Nephron progenitor cell (in vitro differentiated cells): ENCODE results near the gene FGF11.
A peak's percentile ranks its signal among the peaks of the same experiment; 100 is the strongest.
"Not testable (repeated sequence)": the region's sequence is repeated elsewhere in the genome, so short reads cannot be mapped to it uniquely, and the experiment has no call there.

Source experiments
- DNase-seq: peaks from one replicate; pipeline ENCODE4 v3.0.0; 2021
- H3K27ac Mint-ChIP-seq: 2 replicates; pipeline ENCODE4 v1.8.0; 2021; ENCODE audit warnings: mild to moderate bottlenecking, moderate library complexity, mixed read lengths
- H3K27me3 Mint-ChIP-seq: 2 replicates; pipeline ENCODE4 v1.8.0; 2021; ENCODE audit warnings: mild to moderate bottlenecking, low read depth, mixed read lengths; ENCODE audit not compliant: poor library complexity
- H3K36me3 Mint-ChIP-seq: 2 replicates; pipeline ENCODE4 v1.8.0; 2021; ENCODE audit warnings: low read depth, mixed read lengths
- H3K4me1 Mint-ChIP-seq: 2 replicates; pipeline ENCODE4 v1.8.0; 2021; ENCODE audit warnings: mixed read lengths
- H3K4me3 Mint-ChIP-seq: 2 replicates; pipeline ENCODE4 v1.8.0; 2021; ENCODE audit warnings: mild to moderate bottlenecking, moderate library complexity, mixed read lengths
- H3K9me3 Mint-ChIP-seq: 2 replicates; pipeline ENCODE4 v1.8.0; 2021; ENCODE audit warnings: mild to moderate bottlenecking, moderate library complexity, mixed read lengths
- TF ChIP-seq, protein P1 (sequence below): fragments of 200-600 bp; sonication (generic); IDR thresholded peaks from 2 replicates; pipeline ENCODE4 v1.5.0; 2021; ENCODE audit warnings: antibody characterized with exemption

The FGF11 gene

DNA sequence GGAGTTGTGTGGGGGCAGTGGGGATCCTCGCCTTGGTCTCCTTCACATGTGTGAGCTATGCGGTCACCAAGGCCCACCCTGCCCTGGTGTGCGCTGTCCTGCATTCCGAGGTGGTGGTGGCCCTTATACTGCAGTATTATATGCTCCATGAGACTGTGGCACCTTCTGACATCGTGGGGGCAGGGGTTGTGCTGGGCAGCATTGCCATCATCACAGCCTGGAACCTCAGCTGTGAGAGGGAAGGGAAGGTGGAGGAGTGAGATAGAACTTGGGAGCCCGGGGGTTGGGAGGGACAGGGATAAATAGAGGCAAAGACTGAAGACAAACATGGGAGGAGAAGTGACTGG is 43.4 kb downstream of the FGF11 start:
- not testable (repeated sequence) for H3K27me3 Mint-ChIP-seq, DNase-seq, H3K9me3 Mint-ChIP-seq
- Mint-ChIP-seq H3K27ac (peak overlapping the region; percentile 100), H3K36me3 (peaks cover 18% of the 10 kb centered on the region), H3K4me1 (peaks cover 85% of the 10 kb centered on the region), H3K4me3 (peak overlapping the region; percentile 99)

DNA sequence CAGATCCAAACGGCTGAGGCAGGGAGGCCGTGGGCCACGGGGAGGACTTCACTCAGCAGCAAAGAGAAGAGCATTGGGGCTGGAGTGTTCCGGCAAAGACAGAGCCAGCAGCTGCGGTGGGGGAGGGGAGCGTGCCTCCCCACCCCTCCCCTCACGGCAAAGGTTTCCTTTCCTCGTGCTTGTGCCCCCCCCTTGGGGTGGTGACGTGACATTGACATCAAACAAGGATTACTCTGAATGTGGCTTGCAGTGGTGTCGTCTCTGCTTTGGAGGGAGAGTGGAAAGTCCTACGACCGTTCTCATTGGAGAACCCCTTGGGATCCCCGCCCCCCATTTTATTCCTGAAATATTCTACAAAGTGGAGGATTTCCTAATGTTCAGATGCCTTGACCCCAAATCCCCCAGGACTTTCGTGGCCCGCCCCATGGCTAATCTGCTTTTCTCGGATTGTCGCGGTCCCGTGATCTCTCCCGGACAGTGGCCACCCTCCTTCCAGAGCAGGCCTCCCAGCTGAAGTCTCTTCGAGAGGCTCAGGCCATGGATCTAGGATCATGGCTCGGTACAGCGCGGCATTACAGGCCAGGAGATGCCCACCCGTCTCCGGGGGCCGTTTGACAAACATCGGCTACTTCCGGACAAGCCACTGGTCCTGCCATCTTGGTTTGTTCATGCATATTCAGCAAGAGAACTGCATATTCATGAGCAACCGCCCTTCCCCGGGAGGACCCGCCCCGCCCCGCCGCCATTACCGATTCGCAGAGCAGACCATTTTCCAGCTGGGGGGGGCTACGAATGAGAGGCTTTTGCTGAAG is 44.1 kb downstream of the FGF11 start:
- H3K4me3 Mint-ChIP-seq: peak overlapping the region; percentile 99
- peaks cover 81% of the 10 kb centered on the region for H3K4me1 Mint-ChIP-seq
- TF ChIP-seq, protein P1, sequence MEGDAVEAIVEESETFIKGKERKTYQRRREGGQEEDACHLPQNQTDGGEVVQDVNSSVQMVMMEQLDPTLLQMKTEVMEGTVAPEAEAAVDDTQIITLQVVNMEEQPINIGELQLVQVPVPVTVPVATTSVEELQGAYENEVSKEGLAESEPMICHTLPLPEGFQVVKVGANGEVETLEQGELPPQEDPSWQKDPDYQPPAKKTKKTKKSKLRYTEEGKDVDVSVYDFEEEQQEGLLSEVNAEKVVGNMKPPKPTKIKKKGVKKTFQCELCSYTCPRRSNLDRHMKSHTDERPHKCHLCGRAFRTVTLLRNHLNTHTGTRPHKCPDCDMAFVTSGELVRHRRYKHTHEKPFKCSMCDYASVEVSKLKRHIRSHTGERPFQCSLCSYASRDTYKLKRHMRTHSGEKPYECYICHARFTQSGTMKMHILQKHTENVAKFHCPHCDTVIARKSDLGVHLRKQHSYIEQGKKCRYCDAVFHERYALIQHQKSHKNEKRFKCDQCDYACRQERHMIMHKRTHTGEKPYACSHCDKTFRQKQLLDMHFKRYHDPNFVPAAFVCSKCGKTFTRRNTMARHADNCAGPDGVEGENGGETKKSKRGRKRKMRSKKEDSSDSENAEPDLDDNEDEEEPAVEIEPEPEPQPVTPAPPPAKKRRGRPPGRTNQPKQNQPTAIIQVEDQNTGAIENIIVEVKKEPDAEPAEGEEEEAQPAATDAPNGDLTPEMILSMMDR: no peak
- peak overlapping the region; percentile 100 for H3K27ac Mint-ChIP-seq
- DNase-seq: peak; percentile 89
- H3K36me3 Mint-ChIP-seq: peaks cover 21% of the 10 kb centered on the region
- no peaks in the 10 kb centered on the region for H3K9me3 Mint-ChIP-seq
- H3K27me3 Mint-ChIP-seq: peaks cover 3% of the 10 kb centered on the region

DNA sequence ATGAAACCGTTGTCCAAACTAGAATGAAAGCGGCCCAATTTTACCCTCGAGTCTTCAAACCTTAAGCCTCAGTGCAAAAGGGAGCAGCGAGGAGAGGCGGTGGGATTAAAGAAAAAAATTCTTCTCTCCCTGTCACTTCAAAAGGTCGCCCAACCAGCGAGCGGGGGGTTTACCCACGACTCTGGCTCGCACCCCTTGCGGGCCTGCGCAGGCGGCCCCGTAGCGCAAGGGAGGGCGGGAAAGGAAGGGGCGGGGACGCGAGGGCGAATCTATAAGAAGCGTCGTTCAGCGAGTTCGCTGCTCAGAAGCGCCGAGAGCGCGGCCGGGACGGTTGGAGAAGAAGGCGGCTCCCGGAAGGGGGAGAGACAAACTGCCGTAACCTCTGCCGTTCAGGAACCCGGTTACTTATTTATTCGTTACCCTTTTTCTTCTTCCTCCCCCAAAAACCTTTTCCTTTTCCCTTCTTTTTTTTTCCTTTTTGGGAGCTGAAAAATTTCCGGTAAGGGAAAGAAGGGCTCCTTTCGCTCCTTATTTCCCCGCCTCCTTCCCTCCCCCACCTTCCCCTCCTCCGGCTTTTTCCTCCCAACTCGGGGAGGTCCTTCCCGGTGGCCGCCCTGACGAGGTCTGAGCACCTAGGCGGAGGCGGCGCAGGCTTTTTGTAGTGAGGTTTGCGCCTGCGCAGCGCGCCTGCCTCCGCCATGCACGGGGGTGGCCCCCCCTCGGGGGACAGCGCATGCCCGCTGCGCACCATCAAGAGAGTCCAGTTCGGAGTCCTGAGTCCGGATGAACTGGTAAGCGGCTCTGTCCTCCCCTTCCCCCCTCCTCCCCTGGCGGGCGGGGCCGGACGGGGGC is 45.0 kb downstream of the FGF11 start, which contains the start of gene POLR2A:
Gene POLR2A (plus strand): TSS at position 300 of the 852 bp plus-strand sequence.
- peak; percentile 96 for DNase-seq
- peaks cover 29% of the 10 kb centered on the region for H3K36me3 Mint-ChIP-seq
- H3K4me1 Mint-ChIP-seq: peaks cover 86% of the 10 kb centered on the region
- H3K4me3 Mint-ChIP-seq: peak within 1 kb of the TSS; percentile 99
- H3K27ac Mint-ChIP-seq: peak within 1 kb of the TSS; percentile 100
- no peaks in the 10 kb centered on the region for H3K9me3 Mint-ChIP-seq
- peaks cover 3% of the 10 kb centered on the region for H3K27me3 Mint-ChIP-seq
- TF ChIP-seq, protein P1: no peak

DNA sequence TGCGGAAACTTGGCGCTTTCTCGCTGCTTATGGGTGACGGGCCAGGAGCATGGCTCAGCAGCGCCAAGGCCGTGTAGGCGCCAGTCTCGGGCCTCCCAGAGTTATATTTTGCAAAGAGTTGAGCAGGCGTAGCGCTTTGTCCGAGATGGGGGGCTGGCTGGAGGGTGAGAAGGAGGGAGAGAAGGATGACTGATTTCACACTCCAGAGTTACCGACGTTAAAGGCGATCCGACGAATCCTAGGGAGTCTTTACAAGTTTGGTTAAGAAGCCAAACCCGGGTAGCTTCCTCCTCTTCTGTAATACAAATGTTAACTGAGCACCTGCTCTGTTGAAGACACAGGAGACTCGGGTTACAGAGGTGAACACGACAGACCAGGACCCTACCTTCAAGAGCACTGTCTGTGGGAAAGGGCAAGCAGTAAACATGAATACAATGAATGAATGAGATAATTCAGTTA is 45.6 kb downstream of the FGF11 start:
- H3K27ac Mint-ChIP-seq: peak overlapping the region; percentile 100
- no peaks in the 10 kb centered on the region for H3K9me3 Mint-ChIP-seq
- peak overlapping the region; percentile 99 for H3K4me3 Mint-ChIP-seq
- H3K36me3 Mint-ChIP-seq: peaks cover 35% of the 10 kb centered on the region
- H3K27me3 Mint-ChIP-seq: peaks cover 3% of the 10 kb centered on the region
- DNase-seq: no peak
- peaks cover 83% of the 10 kb centered on the region for H3K4me1 Mint-ChIP-seq
- TF ChIP-seq, protein P1: no peak

- TF ChIP-seq, protein P1: no peak
- Mint-ChIP-seq H3K9me3 (no peaks in the 10 kb centered on the region), H3K4me3 (peak overlapping the region; percentile 99), H3K4me1 (peaks cover 77% of the 10 kb centered on the region), H3K27ac (peak overlapping the region; percentile 65), H3K27me3 (peaks cover 3% of the 10 kb centered on the region), H3K36me3 (peaks cover 45% of the 10 kb centered on the region)
- no peak for DNase-seq
Observed at GRCh38 chr17:7486181-7486580, 46.9 kb downstream of the FGF11 start.

GRCh38 chr17:7490144-7490543 is 50.8 kb downstream of the FGF11 start:
- H3K4me3 Mint-ChIP-seq: no peak overlapping the region
- peaks cover 52% of the 10 kb centered on the region for H3K4me1 Mint-ChIP-seq
- TF ChIP-seq, protein P1: no peak
- H3K27me3 Mint-ChIP-seq: peaks cover 6% of the 10 kb centered on the region
- no peak for DNase-seq
- H3K9me3 Mint-ChIP-seq: no peaks in the 10 kb centered on the region
- H3K27ac Mint-ChIP-seq: no peak overlapping the region
- H3K36me3 Mint-ChIP-seq: peaks cover 77% of the 10 kb centered on the region
